Smooth muscle cell of the brain vasculature (primary cell): ENCODE results near the gene PAPLN.
"Not testable (repeated sequence)": the region's sequence is repeated elsewhere in the genome, so short reads cannot be mapped to it uniquely, and the experiment has no call there.

ENCODE experiments used
- DNase-seq: peaks from one replicate; pipeline ENCODE4 v3.0.0-alpha.2; 2012; ENCODE audit warnings: low read depth, low spot score

The PAPLN gene

GRCh38 chr14:73289729-73290128, 52.4 kb downstream of the PAPLN start:
- no peak for DNase-seq

- DNase-seq: no peak
Measured at GRCh38 chr14:73290279-73290678, 53.0 kb downstream of the PAPLN start.

GRCh38 chr14:73293782-73294781, 56.8 kb downstream of the PAPLN start:
- DNase-seq: no peak

GRCh38 chr14:73295198-73295796, 58.0 kb downstream of the PAPLN start:
- DNase-seq: no peak

- DNase-seq: no peak
Measured at GRCh38 chr14:73305499-73305898, 68.2 kb downstream of the PAPLN start.

- DNase-seq: no peak
Measured at GRCh38 chr14:73307261-73307660, 70.0 kb downstream of the PAPLN start.

GRCh38 chr14:73309207-73309606, 71.9 kb downstream of the PAPLN start:
- not testable (repeated sequence) for DNase-seq

- DNase-seq: no peak
Measured at GRCh38 chr14:73311708-73312030, 74.4 kb downstream of the PAPLN start.

GRCh38 chr14:73312687-73313086, 75.4 kb downstream of the PAPLN start:
- no peak for DNase-seq

- no peak for DNase-seq
Measured at GRCh38 chr14:73313151-73313550, 75.8 kb downstream of the PAPLN start.

- no peak for DNase-seq
Measured at GRCh38 chr14:73323896-73324399, 86.6 kb downstream of the PAPLN start.
